SK-N-MC (cell line): ENCODE results near the gene TMOD1.

Source experiments
- EZH2 ChIP-seq: fragments of 200-600 bp; sonication (generic); IDR thresholded peaks from one replicate; pipeline ENCODE4 v1.6.1; 2017; ENCODE audit warnings: antibody characterized with exemption
- POLR2AphosphoS5 ChIP-seq: IDR thresholded peaks from 2 replicates; pipeline ENCODE4 v1.6.1; 2012; ENCODE audit warnings: mild to moderate bottlenecking, low read depth, low read length, borderline replicate concordance

GRCh38 chr9:97575673-97576200 lies 74.3 kb downstream of the TMOD1 start:
- TF ChIP-seq EZH2 = no peak
- no peak for TF ChIP-seq POLR2AphosphoS5
